ENCODE data around the gene WNT2. TPM values are rescaled to one million over a fixed set of nuclear protein-coding genes. Genes with fewer than 3 reads are reported as not detected.
"Not testable (repeated sequence)": the region's sequence is repeated elsewhere in the genome, so short reads cannot be mapped to it uniquely, and the experiment has no call there.

WNT2 gene
- total RNA-seq, 2 experiments from 2014 or later, result not detected

- POLR2A ChIA-PET, result no interaction called here
- CTCF ChIA-PET, result no interaction called here
These were observed 52.5 kb downstream of the WNT2 start for GRCh38 chr7:117270371-117270770.

GRCh38 chr7:117269886-117270285 is 53.0 kb downstream of the WNT2 start:
- POLR2A ChIA-PET, result no interaction called here
- CTCF ChIA-PET, result no interaction called here

GRCh38 chr7:117269417-117269816 is 53.4 kb downstream of the WNT2 start:
- CTCF ChIA-PET, result no interaction called here
- POLR2A ChIA-PET, result no interaction called here

GRCh38 chr7:117264716-117265115 is 58.1 kb downstream of the WNT2 start:
- ChIA-PET POLR2A (no interaction called here), CTCF (no interaction called here)

- ChIA-PET POLR2A (no interaction called here), CTCF (no interaction called here)
These were observed 60.3 kb downstream of the WNT2 start for GRCh38 chr7:117262546-117262945.

- CTCF ChIA-PET, result no interaction called here
- POLR2A ChIA-PET, result no interaction called here
These were observed 63.2 kb downstream of the WNT2 start for GRCh38 chr7:117259615-117260014.

GRCh38 chr7:117251687-117252086 is 71.2 kb downstream of the WNT2 start:
- ChIA-PET POLR2A (no interaction called here), CTCF (no interaction called here)

- POLR2A ChIA-PET, result no interaction called here
- CTCF ChIA-PET, result no interaction called here
These were observed 72.1 kb downstream of the WNT2 start for GRCh38 chr7:117250801-117251200.

GRCh38 chr7:117250245-117250644 is 72.6 kb downstream of the WNT2 start:
- ChIA-PET POLR2A (no interaction called here), CTCF (no interaction called here)

- CTCF ChIA-PET, result no interaction called here
- POLR2A ChIA-PET, result no interaction called here
These were observed 73.2 kb downstream of the WNT2 start for GRCh38 chr7:117249696-117250095.

- ChIA-PET CTCF (no interaction called here), POLR2A (no interaction called here)
These were observed 74.0 kb downstream of the WNT2 start for GRCh38 chr7:117248829-117249228.

GRCh38 chr7:117247809-117248208 is 75.0 kb downstream of the WNT2 start:
- ChIA-PET CTCF (no interaction called here), POLR2A (no interaction called here)

- CTCF ChIA-PET, POLR2A ChIA-PET: not testable (repeated sequence)
These were observed 77.2 kb downstream of the WNT2 start for GRCh38 chr7:117245703-117246102.

GRCh38 chr7:117243390-117243789 is 79.5 kb downstream of the WNT2 start:
- CTCF ChIA-PET, result interaction anchor here (1.2 kb wide), 1 partner anchor 18 kb away, joined by 3 read pairs; no protein-coding TSS in a partner anchor

GRCh38 chr7:117241088-117241487 is 81.8 kb downstream of the WNT2 start:
- ChIA-PET POLR2A (no interaction called here), CTCF (no interaction called here)

More at GRCh38 chr7:117243390-117243789, 79.5 kb downstream of the WNT2 start:
- POLR2A ChIA-PET, result no interaction called here

- CTCF ChIA-PET, result no interaction called here
- POLR2A ChIA-PET, result no interaction called here
These were observed 83.9 kb downstream of the WNT2 start for GRCh38 chr7:117238937-117239336.

- POLR2A ChIA-PET, result no interaction called here
- CTCF ChIA-PET, result no interaction called here
These were observed 84.4 kb downstream of the WNT2 start for GRCh38 chr7:117238472-117238871.

GRCh38 chr7:117237646-117238045 is 85.2 kb downstream of the WNT2 start:
- ChIA-PET CTCF (no interaction called here), POLR2A (no interaction called here)

- CTCF ChIA-PET, result no interaction called here
- POLR2A ChIA-PET, result no interaction called here
These were observed 91.9 kb downstream of the WNT2 start for GRCh38 chr7:117231047-117231359.

- ChIA-PET POLR2A (no interaction called here), CTCF (no interaction called here)
These were observed 92.4 kb downstream of the WNT2 start for GRCh38 chr7:117230276-117231046.

- ChIA-PET CTCF (interaction anchor here (1.1 kb wide), 1 partner anchor 16 kb away, joined by 3 read pairs; no protein-coding TSS in a partner anchor), POLR2A (no interaction called here)
These were observed 93.5 kb downstream of the WNT2 start for GRCh38 chr7:117229350-117229749.

GRCh38 chr7:117227091-117227490 is 95.8 kb downstream of the WNT2 start:
- ChIA-PET CTCF (no interaction called here), POLR2A (no interaction called here)

Data from activated CD8-positive, alpha-beta memory T cell treated with anti-CD3 and anti-CD28 coated beads for 36 hours (primary cell).